Limb (tissue), 2 donors: Measurements from ENCODE around the gene WWP2.

Experiments used
- DNase-seq, 2 donors: peaks; one replicate each; pipeline ENCODE4 v3.0.0-alpha.2; 2016; ENCODE audit errors: extremely low spot score in 2 of 2

WWP2 gene

DNA sequence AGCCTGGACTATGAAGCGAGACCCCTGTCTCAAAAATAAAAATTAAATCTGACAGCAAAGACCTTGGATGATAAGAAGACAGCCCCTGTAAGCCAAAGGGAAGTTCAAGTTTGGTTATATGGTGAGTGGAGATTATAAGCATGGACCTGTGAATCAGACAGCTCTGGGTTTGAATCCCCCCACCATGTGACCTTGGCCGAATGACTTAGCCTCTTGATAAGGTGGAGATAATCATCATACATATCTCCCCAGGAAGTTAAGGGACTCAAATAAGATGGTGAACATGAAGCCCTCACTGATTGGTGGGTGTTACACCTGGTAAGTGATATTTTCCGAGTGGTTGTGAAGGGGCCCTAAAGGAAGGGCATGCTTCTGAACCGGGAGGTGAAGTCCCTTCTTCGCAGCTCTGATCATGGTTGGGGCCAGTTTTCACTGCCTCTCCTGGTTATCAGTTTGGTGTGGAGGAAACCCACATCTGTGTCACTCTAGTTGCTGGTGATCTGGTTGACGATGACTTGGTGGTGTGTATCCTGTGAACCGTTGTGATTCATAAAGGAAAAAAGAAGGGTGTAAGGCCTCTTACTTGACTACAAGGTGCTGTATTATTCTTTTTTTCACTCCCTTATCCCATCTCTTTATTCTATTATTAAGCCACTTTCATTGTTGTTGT lies 127.3 kb downstream of the WWP2 start:
- no peak for DNase-seq

DNA sequence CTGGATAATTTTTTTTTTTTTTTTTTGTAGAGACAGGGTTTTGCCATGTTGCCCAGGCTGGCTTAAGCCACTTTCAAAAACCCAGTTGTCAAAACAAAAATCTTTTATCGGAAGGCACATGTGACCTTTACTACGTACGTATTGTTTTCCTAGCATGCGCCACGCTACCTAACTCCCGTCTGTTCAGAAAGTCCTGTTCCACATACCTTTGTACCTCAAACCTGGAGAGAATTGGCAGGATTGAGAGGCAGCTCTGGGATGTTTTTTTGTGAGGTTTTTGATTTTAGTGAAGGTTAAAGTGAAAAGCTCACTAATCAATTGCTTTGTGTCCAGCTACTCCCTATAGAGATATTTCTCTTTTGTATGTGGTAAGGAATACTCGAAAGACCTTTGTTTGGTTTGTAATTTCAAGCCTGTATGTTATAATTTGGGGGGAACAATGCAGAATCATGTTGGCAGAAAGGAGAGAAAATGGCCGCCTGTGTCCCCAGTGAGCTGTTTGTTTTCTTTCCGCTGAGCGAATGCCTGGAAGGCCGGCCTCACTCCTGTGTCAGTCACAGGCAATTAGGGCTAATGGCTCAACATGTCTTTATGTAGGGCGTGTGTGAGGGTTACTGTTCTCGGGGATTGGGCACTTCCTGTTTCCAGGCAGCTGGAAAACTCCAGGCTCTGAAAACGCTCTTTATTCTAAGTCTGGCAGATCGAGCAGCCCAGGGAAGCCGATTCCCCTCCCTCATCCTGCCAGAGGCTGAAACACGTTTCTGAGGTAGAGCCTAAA lies 128.2 kb downstream of the WWP2 start:
- DNase-seq: peak; percentile 84 to 89

DNA sequence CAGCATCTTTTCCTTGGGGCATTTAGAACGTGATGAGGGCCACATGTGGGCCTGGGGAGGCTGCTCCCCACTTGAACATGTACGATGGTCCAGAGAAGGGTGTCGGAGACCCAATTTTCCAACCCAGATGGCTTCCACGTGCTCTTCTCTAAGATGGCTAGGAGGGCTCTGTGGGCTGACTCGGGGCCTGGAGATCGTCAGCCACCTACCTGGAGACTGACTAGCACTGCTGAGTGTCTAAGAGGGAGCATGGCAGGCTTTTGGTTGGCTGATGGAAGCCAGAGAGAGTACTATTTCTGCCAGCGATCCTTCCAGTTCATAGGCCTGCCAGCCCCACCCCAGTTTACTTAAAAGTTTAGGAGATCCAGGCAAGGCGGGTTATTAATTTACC lies 128.8 kb downstream of the WWP2 start:
- DNase-seq: no peak

DNA sequence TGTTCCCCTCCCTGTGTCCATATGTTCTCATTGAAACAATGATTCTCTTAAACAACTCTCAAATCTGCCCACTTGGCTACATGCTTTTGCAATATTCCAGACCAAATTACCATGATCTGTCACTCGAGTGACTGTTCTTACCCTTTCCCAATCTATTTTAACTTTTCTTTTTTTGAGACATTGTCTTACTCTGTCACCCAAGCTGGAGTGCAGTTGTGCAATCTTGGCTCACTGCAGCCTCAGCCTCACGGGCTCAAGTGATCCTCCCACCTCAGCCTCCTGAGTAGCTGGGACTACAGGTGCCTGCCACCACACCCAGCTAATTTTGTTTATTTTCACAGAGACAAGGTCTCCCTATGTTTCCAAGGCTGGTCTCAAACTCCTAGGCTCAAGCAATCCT lies 130.2 kb downstream of the WWP2 start:
- no peak for DNase-seq

DNA sequence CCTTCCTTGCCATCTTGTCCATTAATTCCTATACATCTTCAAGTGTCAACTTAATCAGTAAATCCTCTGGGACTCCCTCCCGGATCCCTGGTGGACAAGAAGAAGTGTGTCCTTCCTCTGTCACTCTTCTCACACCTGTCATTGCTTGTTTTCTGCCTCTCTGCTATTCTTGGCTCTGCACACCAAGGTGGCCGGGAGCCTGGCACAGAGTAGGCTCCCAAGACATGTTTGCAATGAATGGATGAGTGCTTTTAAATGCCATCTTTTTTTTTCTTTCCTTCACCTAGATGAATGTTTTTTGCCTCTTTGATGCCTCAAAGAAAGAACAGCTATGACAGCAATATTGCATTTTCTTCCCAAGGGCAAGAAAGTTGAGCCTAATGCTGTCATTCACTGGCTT lies 131.0 kb downstream of the WWP2 start:
- DNase-seq: no peak

DNA sequence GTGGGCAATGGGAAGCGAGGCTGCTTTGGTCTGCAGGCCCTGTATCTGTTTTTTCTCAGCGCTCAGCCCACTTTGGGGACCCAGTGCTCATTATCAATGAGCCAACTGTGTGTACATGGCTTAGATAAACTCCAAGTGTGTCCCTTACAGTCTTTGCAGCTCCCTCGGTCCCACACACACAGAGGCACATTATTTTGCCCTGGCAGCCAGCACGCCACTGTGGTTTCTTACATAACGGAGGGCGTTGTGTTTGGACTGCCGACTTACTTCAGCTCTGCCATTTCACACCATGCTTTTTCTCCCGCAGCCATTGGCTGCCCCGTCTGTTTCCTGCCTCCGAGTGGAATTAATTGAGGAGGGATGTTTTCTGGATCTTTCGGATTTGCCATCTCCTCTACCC lies 132.5 kb downstream of the WWP2 start:
- DNase-seq: peak; percentile 55 to 57

DNA sequence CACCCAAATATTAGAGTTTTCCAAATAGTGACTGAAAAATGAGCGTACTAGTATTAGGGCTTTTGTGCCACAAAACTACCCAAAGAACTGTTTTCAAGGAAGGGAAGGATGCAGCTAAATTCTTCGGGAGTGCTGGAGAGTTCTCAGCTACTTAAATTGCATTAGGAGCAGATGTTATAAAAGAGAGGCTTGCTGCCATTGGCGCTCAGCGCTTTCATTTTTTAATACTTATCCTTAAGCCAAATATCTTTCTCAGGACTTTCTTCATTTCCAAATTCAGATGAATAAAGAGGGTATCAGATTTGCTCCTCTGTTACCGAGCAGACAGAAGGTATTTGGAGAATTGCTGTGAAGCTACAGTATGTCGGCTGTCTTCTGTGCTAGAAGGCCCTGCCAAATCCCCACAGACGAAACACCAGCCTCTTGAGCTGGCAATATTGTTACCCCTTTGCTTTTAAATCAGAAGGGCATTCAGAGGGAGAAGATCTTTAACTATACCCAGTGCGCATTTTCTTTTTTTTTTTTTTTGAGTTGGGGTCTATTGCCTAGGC lies 141.8 kb downstream of the WWP2 start:
- no peak for DNase-seq

DNA sequence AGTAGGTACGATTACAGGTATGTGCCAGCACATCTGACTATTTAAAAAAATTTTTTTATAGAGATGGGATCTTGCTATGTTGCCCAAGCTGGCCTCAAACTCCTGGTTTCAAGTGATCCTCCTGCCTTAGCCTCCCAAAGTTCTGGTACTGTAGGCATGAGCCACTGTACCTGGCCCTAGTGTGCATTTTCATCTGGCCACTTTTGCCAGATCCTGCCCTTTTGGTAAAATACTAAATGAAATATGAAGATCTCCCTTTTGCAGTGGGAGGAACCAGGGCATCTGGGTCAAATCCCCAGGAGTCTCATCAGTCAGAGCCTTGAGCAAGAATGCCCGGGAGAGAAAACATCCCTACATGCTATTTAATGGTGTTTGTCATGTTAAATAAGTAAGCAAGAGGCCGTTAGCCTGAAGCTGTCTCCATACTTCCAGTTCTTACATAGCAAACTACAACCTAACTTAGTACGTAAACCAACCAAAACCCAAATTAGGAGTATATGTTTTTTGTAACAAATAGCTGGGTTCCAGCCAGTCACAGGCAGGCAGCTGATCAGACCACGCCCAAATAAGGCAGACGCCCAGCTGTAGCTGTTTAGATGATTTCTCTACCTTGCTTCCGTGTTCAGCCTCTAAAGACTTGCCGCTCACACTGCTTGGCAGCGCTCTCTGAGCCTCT lies 142.5 kb downstream of the WWP2 start:
- DNase-seq: no peak

DNA sequence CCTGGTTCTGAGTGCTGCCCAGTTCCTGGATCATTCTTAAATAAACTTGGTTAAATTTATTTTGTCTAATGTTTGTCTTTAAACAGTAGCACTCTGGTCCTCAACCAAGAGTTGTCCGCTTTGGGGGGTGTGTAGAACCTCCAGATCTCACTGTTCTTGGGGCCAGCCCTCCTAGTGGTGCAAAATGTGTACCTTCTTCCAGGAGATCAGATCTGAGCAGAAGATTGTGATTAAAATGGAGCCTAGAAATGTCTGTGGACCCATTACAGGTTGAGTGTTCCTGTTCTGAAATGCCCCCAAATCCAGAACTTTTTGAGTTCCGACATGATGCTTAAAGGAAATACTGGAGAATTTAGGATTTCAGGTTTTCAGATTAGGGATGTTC lies 143.0 kb downstream of the WWP2 start:
- no peak for DNase-seq

DNA sequence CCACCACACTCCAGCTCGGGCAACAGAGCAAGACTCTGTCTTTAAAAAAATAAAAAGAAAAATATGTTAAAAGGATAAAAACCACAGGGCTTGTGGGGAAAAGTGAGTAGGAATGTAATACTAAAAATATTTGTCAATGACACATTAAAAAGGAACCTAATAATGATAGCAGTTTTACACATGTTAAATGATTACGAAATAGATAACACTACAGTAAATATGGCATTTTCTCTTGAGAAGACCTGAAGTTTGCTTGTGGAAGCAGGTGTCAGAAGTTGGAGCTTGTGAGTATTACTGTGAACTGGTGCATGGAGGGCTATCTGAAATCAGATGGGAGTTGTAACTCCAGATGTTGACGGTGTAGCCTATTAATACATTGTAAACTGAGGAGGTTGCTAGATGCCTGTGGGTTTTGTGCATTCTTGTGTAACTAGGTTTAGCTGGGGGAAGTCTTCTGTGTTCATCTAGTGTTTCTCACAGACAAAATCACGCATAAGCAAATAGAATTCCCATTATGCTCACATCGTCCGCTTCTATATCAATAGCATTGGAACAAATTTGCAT lies 144.8 kb downstream of the WWP2 start:
- no peak for DNase-seq

DNA sequence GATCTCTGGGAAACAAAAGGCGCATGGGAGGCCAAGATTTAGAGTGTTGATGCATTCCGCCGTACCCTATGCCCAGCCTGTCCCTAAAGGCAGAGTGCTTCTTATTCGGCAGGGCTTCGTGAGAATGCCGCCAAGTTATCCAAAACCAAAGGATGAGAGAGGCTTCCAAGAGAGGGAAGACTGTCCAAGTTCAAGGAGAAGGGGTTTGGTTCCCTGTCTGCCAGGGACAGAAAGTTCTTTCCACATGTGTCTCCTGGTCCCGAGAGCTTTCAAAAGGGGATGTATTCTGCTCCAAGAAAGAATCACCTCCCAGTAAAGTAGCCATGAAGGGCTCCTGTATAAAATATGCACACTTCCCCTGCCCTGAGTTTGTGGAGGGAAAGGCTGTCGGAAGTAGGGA lies 146.9 kb downstream of the WWP2 start:
- no peak for DNase-seq

DNA sequence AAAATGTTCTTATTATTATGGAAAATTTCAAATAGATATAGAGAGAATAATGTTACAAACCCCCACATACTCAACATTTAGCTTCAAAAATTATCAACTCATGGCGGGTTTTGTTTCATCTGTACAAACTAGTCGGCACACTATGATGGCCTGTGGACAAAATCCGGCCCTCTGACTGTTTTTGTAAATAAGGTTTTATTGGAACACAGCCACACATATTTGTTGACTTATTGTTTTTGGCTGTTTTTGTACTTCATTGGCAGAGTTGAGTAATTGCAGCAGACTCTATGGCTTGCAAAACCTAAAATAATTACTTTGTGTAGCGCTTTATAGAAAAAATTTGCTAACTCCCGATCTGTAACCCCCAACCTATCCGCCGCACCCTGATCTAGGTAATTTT lies 147.6 kb downstream of the WWP2 start:
- DNase-seq: no peak

DNA sequence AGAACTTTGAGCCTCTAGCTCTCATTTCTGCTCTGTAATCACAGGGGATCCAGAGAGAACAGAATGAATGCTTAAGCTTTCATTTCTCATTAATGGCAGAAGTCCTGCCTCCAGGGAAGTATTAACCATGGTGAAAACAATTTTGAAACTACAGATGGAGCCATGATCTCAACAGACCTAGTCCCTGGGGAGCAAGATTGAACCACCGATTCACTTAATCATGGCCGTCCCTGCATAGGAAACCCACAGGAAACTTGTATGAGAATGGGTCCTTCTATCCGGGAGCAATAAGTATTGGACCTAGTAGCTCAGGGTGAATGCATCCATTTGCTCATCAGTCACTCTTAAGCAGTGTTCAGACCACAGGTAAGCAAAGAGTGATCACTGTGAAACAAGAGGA lies 148.8 kb downstream of the WWP2 start:
- no peak for DNase-seq

DNA sequence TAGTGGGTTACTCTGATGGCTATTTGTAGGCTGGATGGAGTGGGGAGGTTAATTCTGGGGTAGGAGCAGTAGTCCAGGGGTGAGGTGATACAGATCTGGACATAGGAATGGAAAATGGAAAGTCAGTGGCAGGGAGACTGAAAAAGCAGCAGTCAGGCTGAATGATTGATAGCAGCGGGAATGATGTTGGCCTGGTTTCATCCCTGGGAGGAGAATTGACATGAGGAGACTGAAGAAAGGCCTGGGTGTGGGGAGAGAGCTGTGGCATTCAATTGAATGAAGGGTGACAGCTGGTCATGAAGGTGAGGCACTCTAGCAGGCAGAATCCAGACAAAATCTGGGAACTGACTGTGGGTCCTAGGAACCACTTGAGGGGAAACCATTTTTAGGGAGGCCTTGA lies 154.3 kb downstream of the WWP2 start:
- DNase-seq: no peak

DNA sequence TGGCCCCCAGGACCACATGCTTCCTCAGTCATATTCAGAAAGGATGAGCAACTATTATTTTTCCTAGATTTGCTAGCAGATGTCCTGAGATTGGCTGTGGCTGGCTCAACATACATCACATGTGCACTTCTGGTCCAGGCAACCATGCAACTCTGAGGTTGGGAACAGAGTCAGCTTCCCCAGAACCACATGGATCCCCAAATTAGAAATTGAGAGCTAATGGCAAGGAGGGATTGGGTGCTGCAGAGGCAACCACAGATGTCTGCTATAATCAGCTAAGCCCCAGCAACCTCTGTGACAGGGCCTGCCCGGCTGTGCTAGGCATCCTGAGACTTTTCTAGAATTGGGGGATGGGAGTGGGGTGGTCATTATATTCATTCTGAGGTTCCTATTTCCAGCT lies 155.2 kb downstream of the WWP2 start:
- DNase-seq: no peak

DNA sequence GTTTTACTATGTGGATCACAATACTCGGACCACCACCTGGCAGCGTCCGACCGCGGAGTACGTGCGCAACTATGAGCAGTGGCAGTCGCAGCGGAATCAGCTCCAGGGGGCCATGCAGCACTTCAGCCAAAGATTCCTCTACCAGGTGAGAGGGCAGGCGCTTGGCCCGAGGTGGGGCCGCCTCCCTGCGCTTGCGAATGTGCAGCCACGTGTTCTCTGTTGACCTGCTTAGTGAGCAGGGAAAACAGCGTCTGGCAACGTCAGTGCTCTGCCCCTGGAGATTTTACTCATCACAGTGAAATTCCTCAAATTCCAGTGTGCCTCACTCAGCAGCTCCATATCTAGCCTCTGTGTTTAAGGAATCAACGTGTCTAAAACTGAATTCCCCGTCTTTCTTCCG lies 155.6 kb downstream of the WWP2 start:
- DNase-seq: no peak

DNA sequence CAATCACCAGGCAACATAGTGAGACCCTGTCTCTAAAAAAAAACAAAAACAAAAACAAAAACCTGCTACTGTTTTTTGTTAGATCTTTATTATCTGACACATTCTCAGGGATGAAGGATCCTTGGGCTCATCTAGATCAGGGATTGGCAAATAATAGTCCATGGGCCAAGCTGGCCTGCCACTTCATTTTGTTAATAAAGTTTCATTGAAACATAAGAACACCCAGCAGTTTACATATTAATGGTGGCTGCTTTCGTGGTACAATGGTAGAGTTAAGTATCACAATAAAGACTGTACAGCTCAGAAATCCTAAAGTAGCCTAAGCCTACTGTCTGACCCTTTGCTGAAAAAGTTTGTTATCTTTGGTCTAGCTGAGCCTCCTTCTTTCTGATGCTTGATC lies 156.1 kb downstream of the WWP2 start:
- no peak for DNase-seq

DNA sequence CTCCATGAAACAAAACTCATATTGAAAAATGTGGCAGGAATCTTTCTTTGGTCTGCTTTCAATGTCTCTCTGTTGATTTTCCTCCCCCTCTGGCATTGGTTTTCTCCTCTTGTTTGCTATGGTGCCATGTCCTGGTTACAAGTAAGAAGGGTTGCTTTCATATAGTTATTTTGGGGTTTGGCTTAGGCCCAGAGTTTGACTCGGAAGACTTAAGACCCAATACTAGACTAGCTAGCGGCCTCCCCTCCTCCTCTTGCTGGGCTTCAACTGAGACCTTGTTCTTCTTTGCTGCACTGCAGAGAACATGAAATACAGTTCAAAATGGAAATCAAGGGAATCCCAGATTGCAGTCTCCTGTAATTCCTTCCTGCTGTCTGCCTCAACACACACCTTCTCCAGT lies 159.0 kb downstream of the WWP2 start:
- peak in 1 of 2 donors; percentile 60 for DNase-seq

DNA sequence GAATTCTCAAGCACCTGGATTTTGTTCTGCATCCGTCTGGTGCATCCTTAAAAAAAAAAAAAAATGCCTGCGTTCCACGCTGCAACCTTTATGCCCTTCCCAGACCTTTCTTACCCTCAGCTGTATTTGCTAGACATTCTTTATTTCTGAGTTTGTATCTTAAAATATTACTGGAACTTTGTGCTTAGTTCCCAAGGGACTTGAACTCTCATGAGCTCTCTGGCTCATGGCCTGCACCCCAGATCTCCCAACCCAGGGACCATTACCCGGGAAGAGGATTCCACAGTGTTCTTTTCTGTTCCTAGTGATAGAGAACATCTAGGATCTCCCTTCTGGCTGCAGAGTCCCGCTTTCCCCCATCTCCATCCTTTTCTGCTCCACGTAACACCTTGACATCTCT lies 160.1 kb downstream of the WWP2 start:
- DNase-seq: no peak

DNA sequence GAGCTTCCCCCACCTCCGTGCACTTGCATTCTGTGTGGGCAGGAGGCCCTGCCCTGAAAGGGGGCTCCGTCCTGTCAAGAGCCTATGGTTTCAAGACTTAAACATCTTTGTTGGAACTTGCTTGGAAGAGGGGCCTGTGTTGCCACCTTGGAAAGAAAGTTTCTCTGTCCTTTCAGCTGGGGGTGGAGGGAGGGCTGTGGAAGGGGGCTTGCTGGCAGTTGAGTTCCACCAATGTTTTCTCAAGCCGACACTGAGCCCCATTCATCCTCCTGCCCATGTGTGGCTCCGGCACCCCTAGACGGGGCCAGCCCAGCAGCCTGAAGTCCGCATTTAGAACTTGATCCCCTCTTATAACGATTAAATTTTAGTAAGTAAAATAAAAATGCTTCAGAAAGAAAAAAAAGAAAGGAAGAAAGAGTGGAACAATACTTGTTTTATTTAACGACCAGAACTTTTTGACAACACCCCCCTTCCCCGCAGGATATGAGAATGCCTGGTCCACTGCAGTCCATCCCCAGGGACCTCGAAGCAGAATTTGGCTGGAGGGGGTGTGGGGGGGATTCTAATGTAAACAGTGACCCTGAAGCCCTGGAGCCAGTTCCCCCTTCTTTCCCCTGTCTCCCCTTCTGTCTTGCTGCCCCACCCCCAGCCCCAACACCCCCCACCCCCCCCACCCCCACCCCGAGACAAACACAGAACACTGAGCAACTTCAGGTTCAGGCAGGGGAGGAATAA lies 162.1 kb downstream of the WWP2 start:
- no peak for DNase-seq

DNA sequence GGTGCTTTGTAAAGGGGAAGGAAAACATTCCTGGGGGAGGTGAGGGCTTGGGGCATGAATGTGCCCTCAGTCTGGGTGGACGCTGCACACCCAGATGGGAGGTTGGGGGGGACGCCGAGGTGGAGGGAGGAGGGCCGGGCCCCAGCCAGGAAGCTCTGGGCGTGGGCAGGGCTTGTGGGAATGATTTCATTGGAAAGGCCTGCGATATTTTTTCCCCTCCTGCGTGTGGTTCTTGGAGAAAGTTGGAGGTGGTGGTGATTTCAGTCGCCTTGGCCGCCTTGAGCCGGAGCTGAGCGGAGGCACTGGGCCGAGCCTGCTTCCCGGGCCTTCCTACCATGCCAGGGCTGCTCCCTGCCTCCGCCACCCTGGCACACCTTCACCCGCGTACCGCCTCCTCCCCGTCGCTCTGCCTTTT lies 162.7 kb downstream of the WWP2 start:
- peak; percentile 73 to 85 for DNase-seq
